NB4 (cell line): ENCODE measurements around the gene HELB.

Experiments
- MYC ChIP-seq: IDR thresholded peaks from 2 replicates; pipeline ENCODE4 v1.6.1; 2011; ENCODE audit warnings: low read depth, low read length
- POLR2A ChIP-seq: IDR thresholded peaks from 2 replicates; pipeline ENCODE4 v1.6.1; 2011; ENCODE audit warnings: mild to moderate bottlenecking; ENCODE audit not compliant: insufficient read length; ENCODE audit errors: extremely low read depth
- TF ChIP-seq, protein P1 (sequence below): IDR thresholded peaks from one replicate; pipeline ENCODE4 v1.5.1; 2012; ENCODE audit warnings: low read depth, low read length
- TF ChIP-seq, protein P2 (sequence below): IDR thresholded peaks from 2 replicates; pipeline ENCODE4 v1.6.1; 2011; ENCODE audit warnings: low read depth, low read length

DNA sequence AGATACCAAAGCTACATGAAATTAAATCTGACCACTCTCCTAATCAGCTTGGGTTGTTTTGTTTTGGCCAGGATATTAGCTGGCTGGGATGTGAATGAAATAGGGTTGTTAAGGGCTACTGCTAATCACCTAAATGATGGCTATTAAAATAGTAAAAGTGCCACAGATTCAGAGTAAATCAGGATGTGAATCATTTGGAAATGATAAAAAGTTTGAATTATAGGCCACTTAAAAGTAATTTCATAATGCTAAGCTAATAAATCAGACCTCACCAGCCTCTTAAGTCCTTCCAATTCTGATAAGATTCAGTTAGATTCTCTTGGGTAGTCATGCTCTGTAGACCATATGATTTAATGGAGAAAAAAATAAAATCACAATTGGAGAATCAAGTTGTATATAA lies 12.0 kb downstream of the HELB start:
- TF ChIP-seq, protein P1, sequence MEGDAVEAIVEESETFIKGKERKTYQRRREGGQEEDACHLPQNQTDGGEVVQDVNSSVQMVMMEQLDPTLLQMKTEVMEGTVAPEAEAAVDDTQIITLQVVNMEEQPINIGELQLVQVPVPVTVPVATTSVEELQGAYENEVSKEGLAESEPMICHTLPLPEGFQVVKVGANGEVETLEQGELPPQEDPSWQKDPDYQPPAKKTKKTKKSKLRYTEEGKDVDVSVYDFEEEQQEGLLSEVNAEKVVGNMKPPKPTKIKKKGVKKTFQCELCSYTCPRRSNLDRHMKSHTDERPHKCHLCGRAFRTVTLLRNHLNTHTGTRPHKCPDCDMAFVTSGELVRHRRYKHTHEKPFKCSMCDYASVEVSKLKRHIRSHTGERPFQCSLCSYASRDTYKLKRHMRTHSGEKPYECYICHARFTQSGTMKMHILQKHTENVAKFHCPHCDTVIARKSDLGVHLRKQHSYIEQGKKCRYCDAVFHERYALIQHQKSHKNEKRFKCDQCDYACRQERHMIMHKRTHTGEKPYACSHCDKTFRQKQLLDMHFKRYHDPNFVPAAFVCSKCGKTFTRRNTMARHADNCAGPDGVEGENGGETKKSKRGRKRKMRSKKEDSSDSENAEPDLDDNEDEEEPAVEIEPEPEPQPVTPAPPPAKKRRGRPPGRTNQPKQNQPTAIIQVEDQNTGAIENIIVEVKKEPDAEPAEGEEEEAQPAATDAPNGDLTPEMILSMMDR = no peak
- TF ChIP-seq POLR2A (no peak), MYC (no peak)
- TF ChIP-seq, protein P2, sequence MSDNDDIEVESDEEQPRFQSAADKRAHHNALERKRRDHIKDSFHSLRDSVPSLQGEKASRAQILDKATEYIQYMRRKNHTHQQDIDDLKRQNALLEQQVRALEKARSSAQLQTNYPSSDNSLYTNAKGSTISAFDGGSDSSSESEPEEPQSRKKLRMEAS = no peak
